ENCODE results near the gene GFRA1.

Gene GFRA1

DNA sequence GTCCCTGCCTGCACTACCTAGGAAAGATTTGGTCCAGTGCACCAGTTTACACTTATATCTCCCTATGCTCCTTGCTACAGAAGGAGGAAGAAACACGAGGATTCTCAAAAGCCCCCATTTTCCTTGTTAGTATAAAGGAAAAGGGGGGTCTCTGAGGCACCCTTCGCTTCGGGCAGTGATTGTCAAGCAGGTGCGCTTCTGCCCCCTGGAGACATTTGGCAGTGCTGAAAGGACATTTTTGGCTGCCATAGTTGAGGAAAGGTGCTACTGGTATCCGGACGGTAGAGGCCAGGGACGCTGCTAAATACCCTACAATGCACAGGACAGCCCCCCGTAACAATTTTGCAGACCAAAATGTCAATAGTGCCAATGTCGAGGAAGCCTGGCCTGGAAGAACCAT, 193.7 kb downstream of the GFRA1 start:
- FAIRE-seq, result no peak
- no peak for TF ChIP-seq POLR2A (IDR thresholded peaks at IDR 0.05; ENCODE audit: low read depth, low read length)
- DNase-seq (ENCODE audit: insufficient read length, low spot score), result no peak

DNA sequence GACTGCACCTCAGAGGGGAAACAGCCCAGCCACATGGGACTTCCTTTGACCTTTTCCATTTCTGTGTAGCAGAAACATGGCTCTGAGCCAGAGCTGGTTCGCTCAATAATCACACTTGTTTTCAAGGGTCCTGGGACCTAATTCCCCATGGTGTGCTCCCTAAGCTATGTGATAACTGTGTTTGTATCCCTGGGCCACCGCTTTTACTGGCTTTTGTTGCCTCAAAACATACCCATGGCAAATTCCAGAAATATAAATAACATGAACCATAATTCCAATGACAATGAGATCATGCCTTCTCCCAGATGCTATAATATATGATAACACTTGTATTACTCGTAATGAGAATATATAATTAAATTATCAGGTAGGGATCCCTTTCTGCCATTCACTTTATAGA, 196.4 kb downstream of the GFRA1 start:
- TF ChIP-seq POLR2A (IDR thresholded peaks at IDR 0.05; ENCODE audit: low read depth, low read length), result no peak
- no peak for FAIRE-seq

DNA sequence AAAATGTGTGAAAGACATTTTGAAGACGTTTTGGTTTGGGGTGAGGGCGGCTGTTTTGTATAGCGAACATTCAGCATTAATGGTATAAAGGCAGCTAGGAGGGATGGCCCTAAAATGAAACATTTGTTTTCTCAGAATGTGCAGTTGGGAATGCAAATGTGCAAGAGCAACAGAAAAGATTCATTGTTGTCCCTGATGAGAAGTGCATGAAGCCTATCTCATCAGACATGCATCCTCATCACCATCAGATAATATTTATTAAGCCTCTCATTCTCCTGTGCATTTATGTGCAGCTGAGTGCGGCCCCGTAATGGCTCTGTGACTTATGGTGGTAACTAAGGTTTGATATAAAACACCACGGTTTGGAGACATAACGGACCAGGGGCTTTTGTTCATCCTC, 199.5 kb downstream of the GFRA1 start:
- FAIRE-seq (no peak), DNase-seq (ENCODE audit: insufficient read length, low spot score) (no peak)

More for the DNA sequence above, 196.4 kb downstream of the GFRA1 start:
- no peak for DNase-seq (ENCODE audit: insufficient read length, low spot score)

GRCh38 chr10:116073001-116073400, 200.0 kb downstream of the GFRA1 start:
- no peak for FAIRE-seq
- TF ChIP-seq POLR2A (IDR thresholded peaks at IDR 0.05; ENCODE audit: low read depth, low read length), result no peak

More for the DNA sequence above, 199.5 kb downstream of the GFRA1 start:
- TF ChIP-seq POLR2A (IDR thresholded peaks at IDR 0.05; ENCODE audit: low read depth, low read length), result no peak

DNA sequence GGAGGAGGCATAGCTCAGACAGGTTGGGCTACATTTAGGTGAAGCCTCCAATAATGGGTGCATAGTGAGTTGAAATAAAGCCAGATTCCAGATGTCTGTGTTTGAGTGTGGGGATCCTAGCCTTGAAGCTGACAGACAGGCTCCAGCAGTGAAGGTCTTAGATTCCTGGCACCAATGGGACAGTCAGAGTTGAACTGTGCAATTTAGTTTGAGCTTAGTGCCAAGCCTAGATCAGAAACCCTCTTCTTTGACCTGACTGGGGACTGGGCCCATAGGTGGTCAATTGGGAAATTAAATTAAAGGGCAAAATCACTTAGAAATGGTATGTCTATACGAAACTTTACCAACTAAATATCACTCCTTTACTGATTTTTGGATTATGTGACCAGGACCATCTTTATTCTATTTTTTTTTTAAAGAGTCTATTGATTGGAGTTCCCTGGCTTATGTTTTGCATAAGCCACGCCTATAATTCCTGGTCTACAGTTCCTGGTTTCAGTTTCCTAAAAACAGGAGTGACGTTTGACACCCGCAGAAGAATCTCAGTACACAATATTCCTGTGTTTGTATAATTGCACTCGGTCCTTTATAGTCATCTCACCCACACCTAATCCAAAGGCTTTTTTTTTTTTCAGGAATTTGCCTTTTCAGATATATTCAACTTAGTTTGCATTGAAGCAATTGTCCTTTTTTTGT, 201.4 kb downstream of the GFRA1 start:
- DNase-seq (ENCODE audit: insufficient read length, low spot score), result no peak
- TF ChIP-seq POLR2A (IDR thresholded peaks at IDR 0.05; ENCODE audit: low read depth, low read length), result no peak
- FAIRE-seq, result no peak

More at GRCh38 chr10:116073001-116073400, 200.0 kb downstream of the GFRA1 start:
- DNase-seq (ENCODE audit: insufficient read length, low spot score), result no peak

DNA sequence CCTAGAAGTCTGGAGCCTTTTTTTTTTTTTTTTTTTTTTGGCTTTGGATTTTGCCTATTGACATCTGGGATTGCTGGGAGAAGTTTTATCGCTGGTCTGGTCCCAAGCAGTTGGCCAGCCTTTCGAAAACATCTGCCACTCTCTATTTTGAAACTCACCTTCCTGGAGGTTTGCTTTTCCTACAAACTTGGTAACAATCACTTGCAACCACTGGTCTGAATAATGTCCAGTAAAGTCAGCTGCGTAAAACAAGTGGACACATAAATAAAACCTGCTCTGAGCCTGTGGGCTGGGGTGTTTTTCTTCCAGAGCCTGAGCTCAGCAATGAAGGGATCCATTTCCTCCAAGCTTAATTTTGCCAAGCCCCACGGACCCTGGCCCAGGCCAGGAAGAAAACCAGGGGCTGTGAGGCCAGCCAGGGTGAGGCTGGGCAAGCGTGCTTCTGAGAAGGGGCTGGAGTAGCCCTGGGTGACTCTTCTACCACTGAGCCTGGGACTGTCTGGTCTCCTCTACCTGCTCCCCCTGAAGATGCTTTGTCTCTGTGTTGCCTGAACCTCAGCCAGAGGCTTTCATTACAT, 202.2 kb downstream of the GFRA1 start:
- no peak for DNase-seq (ENCODE audit: insufficient read length, low spot score)
- TF ChIP-seq POLR2A (IDR thresholded peaks at IDR 0.05; ENCODE audit: low read depth, low read length), result no peak
- no peak for FAIRE-seq

DNA sequence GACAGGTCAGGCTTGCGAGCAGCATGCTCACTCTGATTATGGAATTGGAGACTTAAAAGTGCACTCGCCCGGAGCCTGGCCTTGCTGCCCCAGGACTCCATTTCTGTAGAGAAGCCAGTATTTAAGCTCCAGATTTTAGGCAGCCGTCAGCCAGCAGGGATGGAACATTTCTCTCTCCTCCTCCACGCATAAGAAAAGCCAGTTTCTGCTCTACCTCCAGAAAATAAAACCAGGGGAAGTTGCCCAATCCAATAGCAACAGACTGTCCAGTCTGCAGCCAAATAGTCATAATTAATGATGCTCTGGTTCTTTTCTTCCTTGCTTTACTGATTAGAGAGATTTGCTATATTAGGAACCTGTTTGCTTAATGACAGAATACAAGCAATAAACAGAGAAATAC, 203.2 kb downstream of the GFRA1 start:
- no peak for TF ChIP-seq POLR2A (IDR thresholded peaks at IDR 0.05; ENCODE audit: low read depth, low read length)
- no peak for DNase-seq (ENCODE audit: insufficient read length, low spot score)
- no peak for FAIRE-seq

DNA sequence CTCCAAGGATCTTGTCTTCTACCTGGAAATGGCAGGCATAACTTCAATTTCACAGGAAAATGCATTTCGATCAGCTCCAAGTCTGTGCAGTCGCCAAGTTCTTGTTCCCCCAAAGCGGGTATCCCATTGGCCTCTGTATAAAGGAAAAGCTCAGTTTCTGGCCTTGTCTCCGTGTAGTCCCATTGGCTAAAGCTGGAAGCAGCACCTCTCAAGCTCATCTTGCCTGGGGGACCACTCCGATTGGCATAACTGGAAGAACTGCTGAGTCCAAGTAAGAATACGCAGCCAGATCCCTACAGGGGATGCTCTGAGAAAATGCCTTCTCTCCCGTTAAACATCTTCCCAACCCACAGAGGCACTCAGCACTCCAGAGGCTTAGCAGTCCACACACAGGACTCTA, 205.2 kb downstream of the GFRA1 start:
- DNase-seq (ENCODE audit: insufficient read length, low spot score) (no peak), FAIRE-seq (no peak)
- TF ChIP-seq POLR2A (IDR thresholded peaks at IDR 0.05; ENCODE audit: low read depth, low read length), result no peak

DNA sequence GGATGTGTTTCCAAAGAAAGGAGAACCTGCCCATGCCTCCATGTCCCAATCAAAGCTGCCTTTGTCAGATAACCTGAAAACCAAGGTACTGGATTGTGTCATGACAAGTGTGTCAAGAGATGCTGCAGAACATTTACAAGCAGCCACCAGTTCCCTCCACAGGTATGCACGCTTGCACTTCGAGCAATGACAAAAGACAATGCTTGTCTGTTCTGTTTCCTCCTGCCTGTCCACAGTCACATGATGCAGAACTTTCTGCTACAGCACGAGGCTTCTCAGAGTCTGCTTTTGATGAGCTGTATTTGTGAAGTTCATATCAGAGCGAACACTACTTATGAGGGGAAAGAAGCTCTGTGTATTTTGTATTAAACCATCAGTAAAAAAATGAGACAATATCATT, 209.9 kb downstream of the GFRA1 start:
- FAIRE-seq (no peak), DNase-seq (ENCODE audit: insufficient read length, low spot score) (no peak)
- no peak for TF ChIP-seq POLR2A (IDR thresholded peaks at IDR 0.05; ENCODE audit: low read depth, low read length)

GRCh38 chr10:116060864-116061263, 212.1 kb downstream of the GFRA1 start:
- no peak for TF ChIP-seq POLR2A (IDR thresholded peaks at IDR 0.05; ENCODE audit: low read depth, low read length)
- DNase-seq (ENCODE audit: insufficient read length, low spot score) (no peak), FAIRE-seq (no peak)

- DNase-seq (ENCODE audit: insufficient read length, low spot score), result no peak
- no peak for TF ChIP-seq POLR2A (IDR thresholded peaks at IDR 0.05; ENCODE audit: low read depth, low read length)
- no peak for FAIRE-seq
Observed at GRCh38 chr10:116059320-116059719, 213.7 kb downstream of the GFRA1 start.

- TF ChIP-seq POLR2A (IDR thresholded peaks at IDR 0.05; ENCODE audit: low read depth, low read length), result no peak
- DNase-seq (ENCODE audit: insufficient read length, low spot score) (no peak), FAIRE-seq (no peak)
Observed at GRCh38 chr10:116056445-116057293, 216.3 kb downstream of the GFRA1 start.

GRCh38 chr10:116055917-116056252, 217.1 kb downstream of the GFRA1 start:
- no peak for FAIRE-seq
- no peak for TF ChIP-seq POLR2A (IDR thresholded peaks at IDR 0.05; ENCODE audit: low read depth, low read length)
- DNase-seq (ENCODE audit: insufficient read length, low spot score), result no peak

DNA sequence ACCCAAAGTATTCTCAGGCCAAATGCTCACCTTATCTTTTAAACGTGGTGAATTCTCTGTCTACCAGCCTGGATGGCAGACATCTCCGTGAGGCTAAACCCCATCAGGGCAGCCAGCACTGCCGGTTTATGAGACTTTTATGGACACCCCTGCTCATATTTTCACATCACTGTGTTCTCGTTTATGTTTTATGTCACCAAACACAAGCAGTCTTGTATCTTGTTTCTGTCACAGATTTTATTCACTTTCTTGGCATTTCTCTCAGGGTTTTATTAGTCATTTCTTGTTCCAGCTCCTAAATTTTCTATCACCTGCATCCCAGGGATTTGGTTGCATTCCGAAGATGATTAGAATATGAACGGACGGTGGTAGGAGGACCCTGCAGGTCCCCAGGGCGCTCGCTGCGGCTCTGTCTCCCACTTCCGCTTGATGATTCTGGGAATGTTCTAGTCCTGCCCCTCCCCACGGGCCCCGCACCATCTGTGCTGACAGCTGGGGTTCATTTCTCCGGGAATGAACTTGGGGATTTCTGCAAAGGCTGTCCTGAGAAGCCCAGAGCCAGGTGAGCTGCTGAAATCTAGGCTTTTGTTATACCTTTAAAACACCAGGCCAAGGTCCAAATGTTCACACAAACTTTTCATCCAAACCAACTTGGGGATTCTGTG, 217.6 kb downstream of the GFRA1 start:
- FAIRE-seq (no peak), DNase-seq (ENCODE audit: insufficient read length, low spot score) (no peak)
- TF ChIP-seq POLR2A (IDR thresholded peaks at IDR 0.05; ENCODE audit: low read depth, low read length), result no peak
